Subcutaneous adipose tissue (tissue), 4 donors: ENCODE results near the gene DDRGK1. TPM values are rescaled to one million over a fixed set of nuclear protein-coding genes. Genes with fewer than 3 reads are reported as not detected.

Experiments used
- total RNA-seq, 4 donors: library from RNA; depleted of rRNA; stranded (reverse); fragments of >200 nt; gene quantifications; one replicate each; pipeline ENCODE4 v1.1.0, GENCODE V29; 2016
- TF ChIP-seq, protein P1 (sequence below): fragments of 450-650 bp; IDR thresholded peaks from one replicate; pipeline ENCODE4 v1.5.1; 2016; ENCODE audit warnings: low read depth, mild to moderate bottlenecking, control low read depth, antibody characterized with exemption, moderate library complexity

The DDRGK1 gene
- total RNA-seq, 4 donors from 2014 or later: 34.6 to 73.3 (median 64.0) TPM

DNA sequence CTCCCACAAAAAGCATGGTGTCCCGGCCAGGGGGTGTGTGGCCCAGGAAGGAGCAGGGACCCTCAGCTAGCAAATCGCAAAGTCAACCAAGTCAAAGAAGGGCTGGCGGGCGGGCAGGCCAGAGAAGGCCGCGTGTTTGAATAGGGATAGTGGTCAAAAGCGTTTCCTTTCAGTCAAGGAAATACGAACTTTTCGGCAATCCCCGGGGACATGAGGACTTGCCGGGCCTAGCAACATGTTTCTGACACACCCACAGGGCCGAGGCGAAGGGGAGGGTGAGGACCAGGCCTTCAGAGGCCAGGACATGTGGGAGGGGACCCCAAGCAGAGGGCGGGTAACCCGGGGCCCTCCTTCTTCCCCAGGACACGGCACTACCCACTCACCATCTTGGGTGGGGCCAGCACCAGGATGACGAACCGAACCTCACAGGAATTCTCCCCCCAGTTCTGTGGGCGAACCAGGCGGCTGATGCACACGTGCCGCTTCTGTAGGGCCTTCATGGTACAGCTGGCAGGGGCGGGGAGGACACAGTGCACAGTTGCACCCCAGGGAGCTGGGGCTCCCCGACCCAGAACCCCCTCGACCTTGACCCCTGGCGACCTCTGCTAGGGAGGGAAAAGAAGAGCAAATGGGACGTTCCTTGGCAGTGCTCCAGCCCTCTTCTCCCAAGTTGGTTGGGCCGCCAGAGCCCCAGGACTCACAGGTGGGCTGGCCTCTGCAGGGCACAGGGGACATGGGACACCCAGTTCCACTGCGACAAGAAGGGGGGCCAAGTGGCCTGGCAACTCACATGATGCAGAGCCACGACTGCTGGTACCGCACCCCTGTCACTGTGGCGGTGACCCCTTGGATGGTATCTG, 28.9 kb upstream of the DDRGK1 start:
- TF ChIP-seq, protein P1, sequence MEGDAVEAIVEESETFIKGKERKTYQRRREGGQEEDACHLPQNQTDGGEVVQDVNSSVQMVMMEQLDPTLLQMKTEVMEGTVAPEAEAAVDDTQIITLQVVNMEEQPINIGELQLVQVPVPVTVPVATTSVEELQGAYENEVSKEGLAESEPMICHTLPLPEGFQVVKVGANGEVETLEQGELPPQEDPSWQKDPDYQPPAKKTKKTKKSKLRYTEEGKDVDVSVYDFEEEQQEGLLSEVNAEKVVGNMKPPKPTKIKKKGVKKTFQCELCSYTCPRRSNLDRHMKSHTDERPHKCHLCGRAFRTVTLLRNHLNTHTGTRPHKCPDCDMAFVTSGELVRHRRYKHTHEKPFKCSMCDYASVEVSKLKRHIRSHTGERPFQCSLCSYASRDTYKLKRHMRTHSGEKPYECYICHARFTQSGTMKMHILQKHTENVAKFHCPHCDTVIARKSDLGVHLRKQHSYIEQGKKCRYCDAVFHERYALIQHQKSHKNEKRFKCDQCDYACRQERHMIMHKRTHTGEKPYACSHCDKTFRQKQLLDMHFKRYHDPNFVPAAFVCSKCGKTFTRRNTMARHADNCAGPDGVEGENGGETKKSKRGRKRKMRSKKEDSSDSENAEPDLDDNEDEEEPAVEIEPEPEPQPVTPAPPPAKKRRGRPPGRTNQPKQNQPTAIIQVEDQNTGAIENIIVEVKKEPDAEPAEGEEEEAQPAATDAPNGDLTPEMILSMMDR: no peak

- TF ChIP-seq, protein P1: no peak
These were observed 27.6 kb upstream of the DDRGK1 start for GRCh38 chr20:3231889-3232588.

DNA sequence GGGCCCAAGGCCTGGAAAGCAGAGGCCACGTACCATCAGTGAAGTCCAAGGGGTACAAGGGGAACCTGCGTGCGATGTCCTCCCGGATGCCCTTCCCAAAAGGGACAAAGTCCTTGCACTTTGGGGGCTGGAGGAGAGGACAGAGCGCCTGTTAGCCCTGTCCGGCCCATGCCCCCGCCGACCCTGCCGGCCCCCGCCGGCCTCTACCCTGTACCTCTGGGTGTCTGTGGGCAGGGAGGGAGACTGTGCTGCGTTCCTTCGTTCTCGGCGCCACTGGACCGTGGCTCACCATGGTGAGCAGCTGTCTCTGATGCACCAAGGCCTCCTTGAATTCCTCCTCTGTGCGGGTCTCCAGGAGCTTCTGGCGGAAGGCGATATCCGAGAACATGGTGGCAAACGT, 26.6 kb upstream of the DDRGK1 start:
- TF ChIP-seq, protein P1: no peak

- TF ChIP-seq, protein P1: no peak
These were observed 25.3 kb upstream of the DDRGK1 start for GRCh38 chr20:3229798-3230197.

GRCh38 chr20:3229158-3229557, 24.7 kb upstream of the DDRGK1 start:
- TF ChIP-seq, protein P1: no peak

DNA sequence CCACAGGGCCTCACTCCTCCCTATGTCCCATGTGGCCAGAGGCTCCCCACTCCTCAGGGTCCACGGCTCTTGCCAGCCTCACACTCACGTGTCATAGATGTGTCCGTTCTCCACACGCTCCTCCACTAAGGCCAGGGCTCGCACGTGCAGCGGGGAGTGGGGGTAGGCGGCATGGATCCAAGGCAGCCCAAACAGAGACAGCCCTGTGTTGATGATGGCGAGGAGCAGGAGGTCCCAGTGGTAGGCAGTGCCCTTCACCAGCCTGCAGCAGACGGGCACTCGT, 24.2 kb upstream of the DDRGK1 start:
- TF ChIP-seq, protein P1: no peak

- TF ChIP-seq, protein P1: no peak
These were observed 23.7 kb upstream of the DDRGK1 start for GRCh38 chr20:3227936-3228749.
